SK-N-SH (cell line): ENCODE data around the gene TACC2. TPM values are rescaled to one million over a fixed set of nuclear protein-coding genes. Genes with fewer than 3 reads are reported as not detected.

Experiments used
- CTCF ChIA-PET: fragments of 300-600, 350-600 bp; formaldehyde crosslinking; extraction: SDS; loops from one replicate; lab custom pipeline; 2021; lab: Yijun Ruan, JAX
- POLR2A ChIA-PET: fragments of 350-600 bp; sonication (Branson Sonifier 250); formaldehyde crosslinking; extraction: SDS; loops from one replicate; lab custom pipeline; 2020; ENCODE audit warnings: antibody characterized with exemption, inconsistent platforms; lab: Yijun Ruan, JAX
- DNase-seq: peaks from one replicate; pipeline ENCODE4 v3.0.0; 2012
- H2AFZ ChIP-seq: fragments of 200-600 bp; sonication (generic); 2 replicates; pipeline ENCODE4 v1.8.1; 2016; ENCODE audit warnings: antibody characterized with exemption, mild to moderate bottlenecking, low read depth
- H3F3A ChIP-seq: fragments of 200-600 bp; sonication (generic); replicated peaks from 2 replicates; pipeline ENCODE3; 2016; ENCODE audit warnings: antibody characterized with exemption, mild to moderate bottlenecking; ENCODE audit not compliant: insufficient read depth
- H3K27ac ChIP-seq, 2 experiments: fragments of 200-500 bp in 1 of 2; fragments of 200-600 bp in 1 of 2; sonication (Bioruptor generic) in 1 of 2; sonication (generic), shearing (Covaris generic) in 1 of 2; 2 replicates each; pipeline versions ENCODE4 v1.5.1 to v1.6.1; 2014 to 2016; ENCODE audit warnings: low read depth in 2 of 2, inconsistent platforms in 1 of 2, low read length in 1 of 2, mild to moderate bottlenecking in 1 of 2, mixed read lengths in 1 of 2
- H3K27me3 ChIP-seq: fragments of 200-600 bp; sonication (generic), shearing (Covaris generic); 2 replicates; pipeline ENCODE4 v1.6.1; 2016; ENCODE audit warnings: mixed run types; ENCODE audit not compliant: insufficient read depth
- H3K36me3 ChIP-seq, 2 experiments: fragments of 200-500 bp in 1 of 2; fragments of 200-600 bp in 1 of 2; sonication (Bioruptor generic) in 1 of 2; sonication (generic) in 1 of 2; replicated peaks in 1 of 2; 2 replicates each; pipeline versions ENCODE3 to v1.5.1; 2014 to 2016; ENCODE audit warnings: low read length in 1 of 2, mild to moderate bottlenecking in 1 of 2; ENCODE audit not compliant: insufficient read depth in 2 of 2, control insufficient read depth in 1 of 2
- H3K4me1 ChIP-seq, 2 experiments: fragments of 200-500 bp in 1 of 2; fragments of 200-600 bp in 1 of 2; sonication (Bioruptor generic) in 1 of 2; sonication (generic), shearing (Covaris generic) in 1 of 2; 2 replicates each; pipeline versions ENCODE4 v1.5.1 to v1.6.1; 2014 to 2016; ENCODE audit warnings: low read depth in 1 of 2, low read length in 1 of 2, mixed run types in 1 of 2; ENCODE audit not compliant: insufficient read depth in 2 of 2, control insufficient read depth in 1 of 2
- H3K4me2 ChIP-seq: fragments of 200-600 bp; sonication (generic), shearing (Covaris generic); 2 replicates; pipeline ENCODE4 v1.6.1; 2017; ENCODE audit warnings: mixed run types
- H3K4me3 ChIP-seq, 2 experiments: fragments of 200-500 bp in 1 of 2; fragments of 200-600 bp in 1 of 2; sonication (Bioruptor generic) in 1 of 2; sonication (generic), shearing (Covaris generic) in 1 of 2; 2 replicates each; pipeline versions ENCODE4 v1.5.1 to v1.8.1; 2014 to 2016; ENCODE audit warnings: low read depth in 2 of 2, inconsistent platforms in 1 of 2, low read length in 1 of 2, mild to moderate bottlenecking in 1 of 2, mixed read lengths in 1 of 2, moderate library complexity in 1 of 2
- H3K79me2 ChIP-seq: fragments of 200-600 bp; sonication (generic); 2 replicates; pipeline ENCODE4 v1.8.1; 2017; ENCODE audit warnings: mild to moderate bottlenecking; ENCODE audit not compliant: insufficient read depth
- H3K9ac ChIP-seq: fragments of 200-600 bp; sonication (generic); 2 replicates; pipeline ENCODE4 v1.6.1; 2017; ENCODE audit warnings: mixed run types
- H3K9me2 ChIP-seq: fragments of 200-600 bp; sonication (generic); 2 replicates; pipeline ENCODE4 v1.6.1; 2017; ENCODE audit warnings: mixed run types
- H3K9me3 ChIP-seq: fragments of 200-600 bp; sonication (generic); 2 replicates; pipeline ENCODE4 v1.6.1; 2017; ENCODE audit warnings: mixed run types, mild to moderate bottlenecking, moderate library complexity
- H4K20me1 ChIP-seq: fragments of 200-600 bp; sonication (generic); 2 replicates; pipeline ENCODE4 v1.6.1; 2017; ENCODE audit warnings: mild to moderate bottlenecking, mixed run types; ENCODE audit not compliant: insufficient read depth
- FOXM1 ChIP-seq: IDR thresholded peaks from 2 replicates; pipeline ENCODE4 v1.4.0; 2012; ENCODE audit warnings: low read depth, mild to moderate bottlenecking
- GABPA ChIP-seq: IDR thresholded peaks from 2 replicates; pipeline ENCODE4 v1.4.0; 2012; ENCODE audit warnings: low read depth, mild to moderate bottlenecking
- GATA2 ChIP-seq: sonication (generic); formaldehyde crosslinking; IDR thresholded peaks from 2 replicates; pipeline ENCODE4 v1.5.0; 2020; ENCODE audit warnings: mild to moderate bottlenecking, missing genetic modification reagents
- JUND ChIP-seq: IDR thresholded peaks from 2 replicates; pipeline ENCODE4 v1.4.0; 2012
- MXI1 ChIP-seq: IDR thresholded peaks from 2 replicates; pipeline ENCODE4 v1.6.1; 2012; ENCODE audit warnings: mild to moderate bottlenecking, low read depth, low read length, improper control_type of control experiment
- NFIC ChIP-seq: IDR thresholded peaks from 2 replicates; pipeline ENCODE4 v1.4.0; 2012; ENCODE audit warnings: borderline replicate concordance
- NRF1 ChIP-seq: IDR thresholded peaks from 2 replicates; pipeline ENCODE4 v1.6.1; 2012; ENCODE audit warnings: low read depth, mild to moderate bottlenecking, low read length
- PBX3 ChIP-seq: IDR thresholded peaks from 2 replicates; pipeline ENCODE4; 2012
- POLR2AphosphoS5 ChIP-seq: IDR thresholded peaks from 2 replicates; pipeline ENCODE4 v1.6.1; 2012; ENCODE audit warnings: low read depth, low read length
- RCOR1 ChIP-seq: fragments of 150-350 bp; IDR thresholded peaks from 2 replicates; pipeline ENCODE4 v1.6.1; 2017; ENCODE audit warnings: antibody characterized with exemption, low read length
- RXRA ChIP-seq: IDR thresholded peaks from 2 replicates; pipeline ENCODE4 v1.4.0; 2012; ENCODE audit warnings: low read depth, mild to moderate bottlenecking, borderline replicate concordance
- TAF1 ChIP-seq: IDR thresholded peaks from 2 replicates; pipeline ENCODE4 v1.6.1; 2012; ENCODE audit warnings: low read depth, mild to moderate bottlenecking, low read length, moderate library complexity, borderline replicate concordance
- TCF12 ChIP-seq: IDR thresholded peaks from 2 replicates; pipeline ENCODE4 v1.4.0; 2012
- YY1 ChIP-seq: IDR thresholded peaks from 2 replicates; pipeline ENCODE4 v1.4.0; 2012; ENCODE audit warnings: low read depth, mild to moderate bottlenecking
- WGBS: methylation state at CpG from one replicate; pipeline ENCODE4 v1.1.6; 2017; ENCODE audit warnings: low lambda C conversion rate; 5-methylcytosine and 5-hydroxymethylcytosine counted together
- polyA plus RNA-seq, 3 experiments: library from polyadenylated mRNA; depleted of rRNA; stranded (reverse); fragments of >200 nt; gene quantifications; 2 replicates each; pipeline ENCODE4 v1.2.3, GENCODE V29; 2012
- TF ChIP-seq, protein P1 (sequence below): fragments of 200-600 bp; sonication (generic); IDR thresholded peaks from 2 replicates; pipeline ENCODE4 v1.6.1; 2017; ENCODE audit warnings: antibody characterized with exemption, mild to moderate bottlenecking, moderate library complexity
- TF ChIP-seq, protein P2 (sequence below): fragments of 150-350 bp; IDR thresholded peaks from 2 replicates; pipeline ENCODE4 v1.6.1; 2016; ENCODE audit warnings: mild to moderate bottlenecking, low read depth, low read length

TACC2 gene
- polyA plus RNA-seq, 1 of the 3 experiments (the other 2 are of a cell fraction): 8.8 TPM

GRCh38 chr10:122124808-122125207 lies 135.8 kb downstream of the TACC2 start:
- 86% methylated on average over 7 of the region's 7 CpGs for WGBS
- H3K27me3 ChIP-seq: no peaks in the 10 kb centered on the region
- H3K4me1 ChIP-seq: peaks cover 5 to 14% of the 10 kb centered on the region in 2 experiments; a peak in 3 of 4 replicates
- DNase-seq: no peak
- H3F3A ChIP-seq: peaks cover 18% of the 10 kb centered on the region
- H3K9me3 ChIP-seq: no peaks in the 10 kb centered on the region
- H4K20me1 ChIP-seq: no peaks in the 10 kb centered on the region
- ChIA-PET CTCF (interaction anchor here (0.7 to 3.7 kb wide), 2 partner anchors 12 to 16 kb away, joined by 3 to 18 read pairs; no protein-coding TSS in a partner anchor), POLR2A (no interaction called here)
- H3K36me3 ChIP-seq: no peaks in the 10 kb centered on the region
- TF ChIP-seq YY1 (no peak), TCF12 (no peak), RCOR1 (no peak), JUND (no peak), POLR2AphosphoS5 (no peak), GABPA (no peak), GATA2 (no peak), NFIC (no peak), MXI1 (no peak), RXRA (no peak), PBX3 (no peak), TAF1 (no peak), NRF1 (no peak), FOXM1 (no peak)
- TF ChIP-seq, protein P1, sequence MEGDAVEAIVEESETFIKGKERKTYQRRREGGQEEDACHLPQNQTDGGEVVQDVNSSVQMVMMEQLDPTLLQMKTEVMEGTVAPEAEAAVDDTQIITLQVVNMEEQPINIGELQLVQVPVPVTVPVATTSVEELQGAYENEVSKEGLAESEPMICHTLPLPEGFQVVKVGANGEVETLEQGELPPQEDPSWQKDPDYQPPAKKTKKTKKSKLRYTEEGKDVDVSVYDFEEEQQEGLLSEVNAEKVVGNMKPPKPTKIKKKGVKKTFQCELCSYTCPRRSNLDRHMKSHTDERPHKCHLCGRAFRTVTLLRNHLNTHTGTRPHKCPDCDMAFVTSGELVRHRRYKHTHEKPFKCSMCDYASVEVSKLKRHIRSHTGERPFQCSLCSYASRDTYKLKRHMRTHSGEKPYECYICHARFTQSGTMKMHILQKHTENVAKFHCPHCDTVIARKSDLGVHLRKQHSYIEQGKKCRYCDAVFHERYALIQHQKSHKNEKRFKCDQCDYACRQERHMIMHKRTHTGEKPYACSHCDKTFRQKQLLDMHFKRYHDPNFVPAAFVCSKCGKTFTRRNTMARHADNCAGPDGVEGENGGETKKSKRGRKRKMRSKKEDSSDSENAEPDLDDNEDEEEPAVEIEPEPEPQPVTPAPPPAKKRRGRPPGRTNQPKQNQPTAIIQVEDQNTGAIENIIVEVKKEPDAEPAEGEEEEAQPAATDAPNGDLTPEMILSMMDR: no peak
- TF ChIP-seq, protein P2, sequence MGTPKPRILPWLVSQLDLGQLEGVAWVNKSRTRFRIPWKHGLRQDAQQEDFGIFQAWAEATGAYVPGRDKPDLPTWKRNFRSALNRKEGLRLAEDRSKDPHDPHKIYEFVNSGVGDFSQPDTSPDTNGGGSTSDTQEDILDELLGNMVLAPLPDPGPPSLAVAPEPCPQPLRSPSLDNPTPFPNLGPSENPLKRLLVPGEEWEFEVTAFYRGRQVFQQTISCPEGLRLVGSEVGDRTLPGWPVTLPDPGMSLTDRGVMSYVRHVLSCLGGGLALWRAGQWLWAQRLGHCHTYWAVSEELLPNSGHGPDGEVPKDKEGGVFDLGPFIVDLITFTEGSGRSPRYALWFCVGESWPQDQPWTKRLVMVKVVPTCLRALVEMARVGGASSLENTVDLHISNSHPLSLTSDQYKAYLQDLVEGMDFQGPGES: no peak
- no peaks in the 10 kb centered on the region for H3K9me2 ChIP-seq
- H3K27ac ChIP-seq: no peak overlapping the region
- H2AFZ ChIP-seq: no peak overlapping the region
- no peak overlapping the region for H3K4me3 ChIP-seq
- no peak overlapping the region for H3K9ac ChIP-seq
- peaks cover 7% of the 10 kb centered on the region for H3K79me2 ChIP-seq
- no peak overlapping the region for H3K4me2 ChIP-seq
